Epidermal melanocyte (primary cell): ENCODE results near the gene CDS1.
"Not testable (repeated sequence)": the region's sequence is repeated elsewhere in the genome, so short reads cannot be mapped to it uniquely, and the experiment has no call there.

ENCODE experiments used
- DNase-seq: peaks from one replicate; pipeline ENCODE4 v3.0.0; 2011; ENCODE audit warnings: low spot score; ENCODE audit not compliant: insufficient read length

Gene CDS1

GRCh38 chr4:84611531-84611930 is 28.6 kb downstream of the CDS1 start:
- DNase-seq = no peak

DNA sequence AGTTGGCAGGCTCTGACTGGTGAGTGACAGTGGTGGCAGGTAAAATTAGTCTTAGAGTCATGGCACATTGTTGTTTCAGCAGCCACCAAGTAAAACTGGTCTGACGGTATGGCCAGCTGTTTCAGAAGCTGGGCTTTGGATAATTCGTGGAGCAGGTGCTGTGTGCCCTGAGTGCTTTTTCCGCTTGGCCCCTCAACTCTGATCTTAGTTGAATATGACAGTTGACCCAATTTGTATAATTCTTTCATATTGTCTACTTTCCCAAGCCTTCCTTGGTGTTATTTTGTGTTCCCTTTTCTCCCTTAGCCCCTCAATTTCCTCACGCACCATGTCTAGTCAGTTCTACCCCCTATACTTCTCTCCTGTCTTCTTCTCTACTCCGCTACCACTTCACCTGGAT is 32.0 kb downstream of the CDS1 start:
- DNase-seq = no peak

DNA sequence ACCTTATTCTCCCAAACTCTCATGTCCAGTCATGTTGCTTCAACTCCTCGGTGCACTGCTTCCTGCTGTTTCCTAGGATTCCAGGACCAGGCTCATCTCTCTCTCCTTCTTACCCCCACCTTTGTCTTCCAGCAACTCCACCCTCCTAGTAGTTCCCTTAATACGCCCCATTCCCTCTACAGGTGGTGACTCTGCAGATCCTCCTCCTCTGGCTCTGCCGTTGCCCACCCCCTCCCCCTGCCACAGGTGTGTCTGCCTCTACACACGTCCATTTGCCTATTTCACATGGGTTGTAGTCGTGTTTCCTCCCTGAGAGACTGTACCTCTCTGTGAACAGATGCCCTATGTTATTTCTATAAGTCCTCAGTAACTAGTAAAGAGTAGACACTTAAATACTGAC is 32.4 kb downstream of the CDS1 start:
- DNase-seq = no peak

GRCh38 chr4:84622959-84623358 is 40.0 kb downstream of the CDS1 start:
- DNase-seq = no peak

DNA sequence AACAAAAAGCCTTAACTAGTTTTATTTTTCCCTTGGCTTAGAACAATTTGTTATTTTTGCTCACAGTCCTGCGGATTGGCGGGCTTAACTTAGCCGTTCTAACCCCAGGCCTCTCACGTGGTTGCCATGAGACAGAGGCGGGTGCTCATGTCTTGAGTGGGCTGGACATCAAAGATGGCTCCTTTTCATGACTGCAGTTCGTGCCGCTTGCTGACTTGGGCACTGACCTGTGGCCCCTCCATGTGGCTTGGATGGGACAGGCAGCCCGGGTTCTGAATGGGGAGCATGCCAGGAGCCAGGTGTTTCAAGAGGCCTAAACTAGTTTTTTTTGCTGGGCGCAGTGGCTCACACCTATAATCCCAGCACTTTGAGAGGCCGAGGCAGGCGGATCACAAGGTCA is 40.7 kb downstream of the CDS1 start:
- DNase-seq = no peak

GRCh38 chr4:84626673-84627072 is 43.7 kb downstream of the CDS1 start:
- no peak for DNase-seq

GRCh38 chr4:84631573-84631972 is 48.6 kb downstream of the CDS1 start:
- DNase-seq = no peak

- no peak for DNase-seq
These were observed 49.2 kb downstream of the CDS1 start for GRCh38 chr4:84632092-84632491.

- DNase-seq = no peak
These were observed 52.0 kb downstream of the CDS1 start for GRCh38 chr4:84634961-84635360.

GRCh38 chr4:84638092-84638491 is 55.2 kb downstream of the CDS1 start:
- no peak for DNase-seq

GRCh38 chr4:84639145-84639544 is 56.2 kb downstream of the CDS1 start:
- DNase-seq = no peak

- no peak for DNase-seq
These were observed 61.2 kb downstream of the CDS1 start for GRCh38 chr4:84644087-84644486.

DNA sequence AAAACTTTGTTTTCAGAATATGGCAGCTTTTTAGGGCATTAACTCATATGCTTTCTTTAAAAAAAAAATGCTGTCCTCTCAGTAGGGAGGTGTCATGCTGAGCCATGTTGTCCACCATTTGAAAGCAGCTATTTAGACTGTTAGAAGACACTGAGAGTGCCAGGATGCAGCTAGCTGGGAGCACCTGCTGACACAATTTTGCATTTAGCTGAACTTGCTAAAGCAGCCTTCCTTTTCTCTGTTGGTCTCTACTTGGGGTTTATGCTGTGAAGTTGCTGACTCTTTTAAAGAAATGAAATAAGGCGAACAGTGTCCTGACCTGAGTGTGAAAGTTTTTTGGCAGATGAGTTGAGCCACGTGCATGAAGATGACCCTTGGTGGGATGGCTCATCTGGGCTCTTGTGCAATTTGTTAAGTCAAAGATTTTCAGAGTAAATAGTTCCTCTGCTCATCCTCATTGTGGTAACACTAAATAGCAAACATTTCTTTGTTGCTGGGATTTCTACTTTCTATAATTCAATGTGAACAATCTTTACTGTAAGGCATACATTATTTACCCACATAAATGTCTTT is 64.5 kb downstream of the CDS1 start:
- no peak for DNase-seq

- DNase-seq = no peak
These were observed 65.3 kb downstream of the CDS1 start for GRCh38 chr4:84648178-84648577.

DNA sequence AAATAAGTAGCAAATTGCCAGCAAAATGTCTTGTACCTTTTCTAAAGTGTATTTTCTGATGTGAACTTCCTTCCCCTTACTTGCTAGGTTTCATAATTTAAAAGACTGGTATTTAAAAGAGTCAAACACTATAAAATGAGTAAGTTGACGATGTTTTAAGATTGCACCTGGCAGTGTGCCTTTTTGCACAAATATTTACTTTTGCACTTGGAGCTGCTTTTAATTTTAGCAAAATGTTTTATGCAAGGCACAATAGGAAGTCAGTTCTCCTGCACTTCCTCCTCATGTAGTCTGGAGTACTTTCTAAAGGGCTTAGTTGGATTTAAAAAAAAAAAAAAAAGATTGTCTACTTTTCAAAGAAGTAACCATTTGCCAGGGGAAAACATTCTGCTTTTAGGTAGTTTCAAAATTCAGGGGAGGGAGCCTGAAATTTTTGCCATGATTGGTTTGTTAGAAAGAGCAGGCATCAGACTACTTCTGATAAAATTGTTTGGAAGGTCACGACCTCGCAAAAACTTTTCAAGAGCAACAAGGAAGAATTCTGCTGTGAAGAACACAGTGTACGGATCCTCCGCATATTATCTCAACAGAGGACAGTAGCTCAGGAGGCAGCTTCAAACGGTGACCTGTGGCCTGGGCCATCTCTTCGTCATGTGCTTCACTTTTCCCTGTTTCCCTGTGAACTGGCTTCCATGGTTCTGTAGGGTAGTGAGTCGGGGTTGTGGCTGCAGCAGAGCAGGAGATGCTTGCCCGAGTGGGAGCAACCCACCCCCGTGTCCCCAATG is 66.1 kb downstream of the CDS1 start:
- DNase-seq = no peak

- no peak for DNase-seq
These were observed 68.6 kb downstream of the CDS1 start for GRCh38 chr4:84651499-84651898.

DNA sequence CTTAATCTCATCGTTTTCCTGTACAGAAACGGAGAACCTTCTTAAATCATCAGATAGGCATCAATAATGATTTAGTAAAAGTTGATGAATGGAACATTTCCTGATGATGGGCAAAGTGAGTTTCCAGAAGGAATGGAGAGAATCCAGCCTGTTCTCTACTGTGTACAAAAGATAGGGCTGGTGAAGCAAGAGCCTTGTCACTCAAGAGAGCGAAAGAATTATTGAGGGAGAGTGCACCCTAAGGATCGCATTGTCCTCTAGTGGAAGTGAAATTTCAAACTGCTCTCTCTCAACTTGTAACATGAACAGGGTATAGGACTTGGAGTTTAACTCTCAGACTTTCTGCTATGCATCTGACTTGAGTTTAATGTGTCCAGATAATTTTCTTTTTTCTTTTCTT is 69.6 kb downstream of the CDS1 start:
- no peak for DNase-seq

DNA sequence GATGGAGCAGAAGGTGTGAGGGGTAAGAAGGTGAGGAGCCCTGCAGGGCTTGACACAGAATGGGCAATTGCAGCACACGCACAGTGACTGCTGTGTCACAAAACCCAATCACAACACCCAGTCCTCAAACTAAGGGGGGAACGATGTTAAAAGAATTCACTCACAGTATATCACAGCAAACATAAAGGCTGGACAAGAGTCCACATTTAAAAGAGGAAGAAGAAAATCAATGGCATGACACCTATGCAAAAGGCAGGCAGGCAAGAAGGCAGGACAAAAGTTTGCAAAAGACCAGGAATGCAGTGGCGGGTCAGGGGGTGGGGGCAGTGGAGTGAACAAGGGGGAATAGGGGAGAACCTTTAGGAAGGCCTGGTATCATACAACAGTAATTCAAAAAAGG is 77.7 kb downstream of the CDS1 start:
- DNase-seq = no peak

DNA sequence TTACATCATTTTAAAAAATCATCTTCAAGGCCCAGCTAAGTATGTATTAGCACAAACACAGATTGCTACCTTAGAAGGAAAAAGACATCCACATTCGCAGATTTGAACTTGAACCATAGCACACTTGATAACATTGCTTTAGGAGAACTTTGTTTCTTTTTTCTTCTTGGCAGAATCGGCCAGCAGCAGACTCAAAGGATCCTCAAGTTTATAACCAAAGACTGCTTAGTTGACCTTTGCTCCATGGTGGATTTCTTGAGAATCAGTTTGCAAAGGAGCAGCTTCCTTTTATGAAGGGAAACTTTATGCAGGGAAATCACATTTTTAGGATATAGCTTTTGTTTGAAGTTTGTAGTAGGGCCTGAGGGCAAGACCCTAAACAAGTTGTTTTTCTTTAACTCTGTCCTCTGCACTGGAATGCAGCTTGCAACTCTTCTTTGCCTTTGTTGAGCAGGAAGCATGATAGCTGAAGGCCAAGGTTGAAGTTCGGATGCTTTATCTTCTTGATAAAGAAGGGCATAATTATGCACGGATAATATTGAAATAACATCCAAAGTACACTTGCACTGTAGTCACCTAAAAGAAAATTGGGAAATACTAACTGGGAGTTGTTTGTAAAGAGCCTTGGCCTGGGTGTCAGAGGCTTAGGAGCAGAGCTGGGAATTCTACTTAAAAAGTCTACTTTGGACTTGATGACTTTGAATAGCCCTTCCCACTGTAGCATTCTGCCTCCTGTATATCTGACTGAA is 78.4 kb downstream of the CDS1 start:
- no peak for DNase-seq

DNA sequence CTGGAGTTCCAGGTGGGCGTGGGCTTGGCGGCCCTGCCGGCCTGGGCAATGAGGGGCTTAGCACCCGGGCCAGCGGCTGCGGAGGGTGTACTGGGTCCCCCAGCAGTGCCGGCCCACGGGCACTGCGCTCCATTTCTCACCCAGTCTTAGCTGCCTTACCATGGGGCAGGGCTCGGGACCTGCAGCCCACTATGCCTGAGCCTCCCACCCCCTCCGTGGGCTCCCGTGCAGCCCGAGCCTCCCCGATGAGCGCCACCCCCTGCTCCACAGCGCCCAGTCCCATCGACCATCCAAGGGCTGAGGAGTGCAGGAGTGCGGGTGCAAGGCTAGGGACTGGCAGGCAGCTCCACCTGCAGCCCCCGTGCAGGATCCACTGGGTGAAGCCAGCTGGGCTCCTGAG is 81.8 kb downstream of the CDS1 start:
- not testable (repeated sequence) for DNase-seq

GRCh38 chr4:84666439-84666838 is 83.5 kb downstream of the CDS1 start:
- no peak for DNase-seq

DNA sequence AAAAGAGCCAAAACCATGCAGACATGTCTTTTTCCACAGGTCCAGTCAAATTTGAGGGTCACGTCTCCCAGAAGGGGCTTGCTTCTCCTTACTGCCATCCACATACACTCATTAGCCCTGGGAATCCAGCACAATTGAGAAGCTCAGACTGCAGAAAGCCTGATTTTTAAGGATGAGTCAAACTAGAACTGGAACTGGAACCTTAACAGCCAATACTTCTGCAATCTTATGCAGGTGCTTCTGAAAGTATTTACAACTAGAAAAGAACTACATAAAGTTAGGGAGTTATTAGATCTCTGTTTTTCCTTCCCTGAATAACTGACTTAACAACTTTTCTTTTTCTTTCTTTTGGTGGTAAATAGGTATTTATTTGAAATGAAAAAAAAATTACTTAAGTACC is 86.3 kb downstream of the CDS1 start:
- DNase-seq = no peak

DNA sequence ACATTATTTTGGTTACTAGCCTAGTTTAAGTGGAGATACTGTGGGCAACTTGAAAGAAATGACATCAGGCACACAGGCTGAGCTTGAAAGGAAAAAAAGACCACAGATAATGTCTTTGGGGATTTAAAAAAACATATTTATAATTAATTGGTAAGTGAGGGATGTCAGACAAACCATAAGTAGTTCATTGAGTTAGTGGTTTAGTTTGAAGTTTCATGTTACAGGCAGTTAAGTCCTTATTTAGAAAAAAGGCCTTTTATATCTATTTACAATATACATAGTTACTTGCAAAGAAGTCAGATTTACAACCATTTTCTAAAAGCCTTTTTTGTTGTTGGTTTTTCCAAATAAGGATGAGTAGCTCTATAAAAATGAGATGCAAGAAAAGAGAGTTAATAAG is 89.2 kb downstream of the CDS1 start:
- DNase-seq = no peak
